Neural crest cell (in vitro differentiated cells): Measurements from ENCODE around the gene SEPTIN1. TPM values are rescaled to one million over a fixed set of nuclear protein-coding genes. Genes with fewer than 3 reads are reported as not detected.

Experiments
- DNase-seq: peaks from one replicate; pipeline ENCODE4 v3.0.0; 2021; ENCODE audit warnings: low read depth, mixed read lengths, low spot score
- H3K27ac Mint-ChIP-seq: one replicate; pipeline ENCODE4 v1.8.0; 2021; ENCODE audit warnings: mild to moderate bottlenecking, mixed read lengths; ENCODE audit not compliant: unreplicated experiment
- H3K27me3 Mint-ChIP-seq: 2 replicates; pipeline ENCODE4 v1.8.0; 2021; ENCODE audit warnings: low read depth, mild to moderate bottlenecking, mixed read lengths
- H3K36me3 Mint-ChIP-seq: 2 replicates; pipeline ENCODE4 v1.8.0; 2021; ENCODE audit warnings: low read depth, mild to moderate bottlenecking, mixed read lengths
- H3K4me1 Mint-ChIP-seq: 2 replicates; pipeline ENCODE4 v1.8.0; 2021; ENCODE audit warnings: mixed read lengths
- H3K4me3 Mint-ChIP-seq: one replicate; pipeline ENCODE4 v1.8.0; 2021; ENCODE audit warnings: mild to moderate bottlenecking, mixed read lengths
- H3K9me3 Mint-ChIP-seq: 2 replicates; pipeline ENCODE4 v1.8.0; 2021; ENCODE audit warnings: mixed read lengths
- total RNA-seq: library from RNA; stranded (reverse); gene quantifications from 2 replicates; pipeline ENCODE4 v1.2.1, GENCODE V29; 2021
- TF ChIP-seq, protein P1 (sequence below): fragments of 200-600 bp; sonication (generic); conservative IDR thresholded peaks from 2 replicates; pipeline ENCODE4 v1.5.0; 2021; ENCODE audit warnings: antibody characterized with exemption, mild to moderate bottlenecking

The SEPTIN1 gene
- total RNA-seq, 1 donor from 2014 or later, result 2.3 TPM

DNA sequence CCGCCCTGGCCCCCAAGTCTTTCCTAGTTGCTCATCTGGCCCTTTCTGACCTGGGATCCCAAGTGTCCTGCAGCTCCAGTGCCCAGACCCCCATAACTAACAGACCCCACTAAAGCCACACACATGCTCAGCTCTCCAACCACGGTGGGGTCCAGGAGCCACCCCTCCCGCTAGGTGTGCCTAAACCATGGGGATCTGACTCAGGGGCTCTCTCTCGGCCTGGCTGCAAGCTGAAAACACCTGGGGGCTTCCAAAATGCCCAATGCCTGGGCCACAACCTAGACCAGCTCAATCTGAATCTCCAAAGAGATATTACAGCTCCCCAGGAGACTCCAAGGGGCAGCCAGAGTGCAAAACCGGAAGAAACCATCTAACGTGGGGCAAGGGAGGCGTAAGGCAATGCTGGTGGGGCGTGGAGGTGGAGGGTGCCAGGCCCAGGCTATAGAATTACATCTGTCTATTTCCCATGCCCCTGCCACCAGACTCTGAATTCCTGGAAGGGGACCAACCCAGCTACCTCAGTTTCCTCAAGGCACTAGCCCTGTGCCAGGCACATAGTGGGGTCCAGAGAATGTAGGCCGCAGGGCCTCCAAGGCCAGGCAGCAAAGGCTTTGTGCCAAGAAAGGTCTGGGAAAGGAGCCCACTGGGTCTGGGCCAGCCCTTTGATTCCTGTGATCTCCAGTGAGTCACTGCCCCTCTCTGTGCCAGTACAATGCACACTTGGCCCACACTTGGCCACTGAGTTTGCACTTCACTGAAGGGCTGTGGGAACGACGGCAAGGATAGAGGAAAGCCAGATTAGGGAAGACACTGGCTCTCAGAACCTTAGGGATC is 30.6 kb downstream of the SEPTIN1 start:
- Mint-ChIP-seq H3K4me3 (peak overlapping the region; percentile 85), H3K27me3 (no peaks in the 10 kb centered on the region), H3K36me3 (peaks cover 3% of the 10 kb centered on the region), H3K9me3 (no peaks in the 10 kb centered on the region), H3K27ac (no peak overlapping the region), H3K4me1 (peaks cover 22% of the 10 kb centered on the region)
- TF ChIP-seq, protein P1, sequence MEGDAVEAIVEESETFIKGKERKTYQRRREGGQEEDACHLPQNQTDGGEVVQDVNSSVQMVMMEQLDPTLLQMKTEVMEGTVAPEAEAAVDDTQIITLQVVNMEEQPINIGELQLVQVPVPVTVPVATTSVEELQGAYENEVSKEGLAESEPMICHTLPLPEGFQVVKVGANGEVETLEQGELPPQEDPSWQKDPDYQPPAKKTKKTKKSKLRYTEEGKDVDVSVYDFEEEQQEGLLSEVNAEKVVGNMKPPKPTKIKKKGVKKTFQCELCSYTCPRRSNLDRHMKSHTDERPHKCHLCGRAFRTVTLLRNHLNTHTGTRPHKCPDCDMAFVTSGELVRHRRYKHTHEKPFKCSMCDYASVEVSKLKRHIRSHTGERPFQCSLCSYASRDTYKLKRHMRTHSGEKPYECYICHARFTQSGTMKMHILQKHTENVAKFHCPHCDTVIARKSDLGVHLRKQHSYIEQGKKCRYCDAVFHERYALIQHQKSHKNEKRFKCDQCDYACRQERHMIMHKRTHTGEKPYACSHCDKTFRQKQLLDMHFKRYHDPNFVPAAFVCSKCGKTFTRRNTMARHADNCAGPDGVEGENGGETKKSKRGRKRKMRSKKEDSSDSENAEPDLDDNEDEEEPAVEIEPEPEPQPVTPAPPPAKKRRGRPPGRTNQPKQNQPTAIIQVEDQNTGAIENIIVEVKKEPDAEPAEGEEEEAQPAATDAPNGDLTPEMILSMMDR, result no peak
- no peak for DNase-seq

- TF ChIP-seq, protein P1, result no peak
- Mint-ChIP-seq H3K4me3 (peak overlapping the region; percentile 77), H3K36me3 (peaks cover 3% of the 10 kb centered on the region), H3K9me3 (no peaks in the 10 kb centered on the region), H3K27me3 (no peaks in the 10 kb centered on the region), H3K4me1 (peaks cover 18% of the 10 kb centered on the region), H3K27ac (no peak overlapping the region)
- DNase-seq, result no peak
These were observed 31.3 kb downstream of the SEPTIN1 start for GRCh38 chr16:30351001-30351441.

GRCh38 chr16:30350134-30350871 is 32.1 kb downstream of the SEPTIN1 start:
- Mint-ChIP-seq H3K36me3 (peaks cover 3% of the 10 kb centered on the region), H3K4me3 (peak overlapping the region; percentile 77)

GRCh38 chr16:30349675-30350074 is 32.7 kb downstream of the SEPTIN1 start:
- DNase-seq, result no peak
- Mint-ChIP-seq H3K27me3 (no peaks in the 10 kb centered on the region), H3K4me3 (peak overlapping the region; percentile 58), H3K27ac (peak overlapping the region; percentile 67), H3K4me1 (peaks cover 8% of the 10 kb centered on the region), H3K36me3 (peaks cover 3% of the 10 kb centered on the region), H3K9me3 (no peaks in the 10 kb centered on the region)
- TF ChIP-seq, protein P1, result no peak

More at GRCh38 chr16:30350134-30350871, 32.1 kb downstream of the SEPTIN1 start:
- Mint-ChIP-seq H3K27me3 (no peaks in the 10 kb centered on the region), H3K27ac (no peak overlapping the region), H3K9me3 (no peaks in the 10 kb centered on the region), H3K4me1 (peaks cover 11% of the 10 kb centered on the region)
- no peak for DNase-seq
- TF ChIP-seq, protein P1, result no peak

- DNase-seq, result no peak
- Mint-ChIP-seq H3K4me3 (peak overlapping the region; percentile 58), H3K27me3 (no peaks in the 10 kb centered on the region), H3K9me3 (no peaks in the 10 kb centered on the region), H3K27ac (no peak overlapping the region), H3K4me1 (peaks cover under 1% of the 10 kb centered on the region), H3K36me3 (peaks cover 3% of the 10 kb centered on the region)
- TF ChIP-seq, protein P1, result no peak
These were observed 33.4 kb downstream of the SEPTIN1 start for GRCh38 chr16:30348929-30349328.
